ENCODE results near the gene NR0B1.

Gene NR0B1

DNA sequence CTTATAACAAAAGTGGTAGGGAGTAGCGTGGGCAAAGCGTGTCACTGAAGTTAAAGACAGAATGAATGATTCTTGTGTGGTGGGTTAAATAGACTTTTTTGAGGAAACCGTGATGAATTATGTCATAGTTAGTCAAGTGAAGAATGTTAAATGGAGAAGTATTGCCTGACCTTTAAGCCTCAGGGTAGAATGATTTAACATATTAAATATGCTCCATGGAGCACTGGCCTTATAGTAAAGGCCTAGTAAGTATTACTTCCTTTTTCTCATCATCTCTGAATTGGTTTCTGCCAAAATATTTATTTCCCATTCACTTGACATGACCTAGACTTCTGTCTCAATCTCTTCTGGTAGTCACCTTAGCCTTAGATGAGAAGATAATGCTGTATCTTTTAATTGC is 38.6 kb downstream of the NR0B1 start:
- DNase-seq (ENCODE audit: low spot score), result no peak

GRCh38 chrX:30262763-30263162 is 46.4 kb downstream of the NR0B1 start:
- no peak for DNase-seq (ENCODE audit: low spot score)

- DNase-seq (ENCODE audit: low spot score), result no peak
These were observed 48.2 kb downstream of the NR0B1 start for GRCh38 chrX:30261012-30261411.

DNA sequence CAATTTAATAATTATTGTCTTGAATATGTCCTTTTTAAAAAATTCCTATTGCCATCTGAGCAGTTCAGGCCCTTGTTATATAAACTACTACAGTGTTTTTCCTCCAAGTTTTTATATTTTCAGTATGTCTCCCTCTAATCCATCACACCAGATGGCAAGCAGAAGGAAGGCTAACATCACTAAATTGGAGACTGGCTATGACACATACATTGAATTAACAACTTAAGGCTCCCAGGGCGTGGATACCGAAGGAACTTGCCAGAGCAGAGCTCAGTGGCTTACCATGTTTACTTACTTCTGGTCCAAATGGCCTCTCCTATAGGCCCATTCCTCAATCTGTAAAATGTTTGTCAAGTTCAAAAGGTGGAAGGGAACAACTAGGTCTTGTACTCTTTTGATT is 49.3 kb downstream of the NR0B1 start:
- DNase-seq (ENCODE audit: low spot score), result no peak
